Measurements from ENCODE around the gene PPP2R2C.

The PPP2R2C gene

DNA sequence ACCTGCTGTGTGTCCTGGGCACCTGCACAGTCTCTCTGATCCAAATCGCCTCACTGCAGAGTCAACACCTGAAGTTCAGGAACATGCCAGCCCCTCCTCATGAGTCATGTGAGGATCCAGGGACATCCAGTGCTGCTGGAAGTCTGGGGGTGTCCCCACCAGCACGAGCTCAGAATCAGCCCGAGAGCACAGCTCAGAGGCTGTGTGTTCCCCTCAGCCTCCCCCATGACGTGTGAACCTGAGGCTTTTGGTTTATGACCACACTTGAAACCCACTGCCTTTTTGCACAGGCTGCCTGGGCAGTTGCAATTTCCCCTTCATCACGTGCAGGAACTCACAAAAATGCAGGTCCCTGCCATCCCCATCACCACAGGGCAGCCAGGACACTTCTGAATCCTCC lies 47.1 kb downstream of the PPP2R2C start:
- no peaks in the 10 kb centered on the region for H3K36me3 ChIP-seq (ENCODE audit: insufficient read depth, low read length)
- TF ChIP-seq EZH2phosphoT487 (IDR thresholded peaks at IDR 0.05; ENCODE audit: borderline replicate concordance), result no peak
- TF ChIP-seq, protein P1, sequence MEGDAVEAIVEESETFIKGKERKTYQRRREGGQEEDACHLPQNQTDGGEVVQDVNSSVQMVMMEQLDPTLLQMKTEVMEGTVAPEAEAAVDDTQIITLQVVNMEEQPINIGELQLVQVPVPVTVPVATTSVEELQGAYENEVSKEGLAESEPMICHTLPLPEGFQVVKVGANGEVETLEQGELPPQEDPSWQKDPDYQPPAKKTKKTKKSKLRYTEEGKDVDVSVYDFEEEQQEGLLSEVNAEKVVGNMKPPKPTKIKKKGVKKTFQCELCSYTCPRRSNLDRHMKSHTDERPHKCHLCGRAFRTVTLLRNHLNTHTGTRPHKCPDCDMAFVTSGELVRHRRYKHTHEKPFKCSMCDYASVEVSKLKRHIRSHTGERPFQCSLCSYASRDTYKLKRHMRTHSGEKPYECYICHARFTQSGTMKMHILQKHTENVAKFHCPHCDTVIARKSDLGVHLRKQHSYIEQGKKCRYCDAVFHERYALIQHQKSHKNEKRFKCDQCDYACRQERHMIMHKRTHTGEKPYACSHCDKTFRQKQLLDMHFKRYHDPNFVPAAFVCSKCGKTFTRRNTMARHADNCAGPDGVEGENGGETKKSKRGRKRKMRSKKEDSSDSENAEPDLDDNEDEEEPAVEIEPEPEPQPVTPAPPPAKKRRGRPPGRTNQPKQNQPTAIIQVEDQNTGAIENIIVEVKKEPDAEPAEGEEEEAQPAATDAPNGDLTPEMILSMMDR (conservative IDR thresholded peaks at IDR 0.05; ENCODE audit: low read length), result no peak
- H3K4me3 ChIP-seq (ENCODE audit: low read length, poor library complexity, severe bottlenecking), result no peak overlapping the region
- H3K4me2 ChIP-seq (ENCODE audit: low read depth, low read length, poor library complexity, severe bottlenecking), result no peak overlapping the region
- no peak overlapping the region for H2AFZ ChIP-seq (ENCODE audit: low read length)
- H3F3A ChIP-seq (ENCODE audit: low read depth), result no peaks in the 10 kb centered on the region
- no peaks in the 10 kb centered on the region for H3K4me1 ChIP-seq (ENCODE audit: insufficient read depth, low read length, poor library complexity, severe bottlenecking)
- H3K27me3 ChIP-seq (ENCODE audit: insufficient read depth, low read length, poor library complexity, severe bottlenecking), result no peaks in the 10 kb centered on the region
- H3K79me2 ChIP-seq (ENCODE audit: insufficient read depth, low read length), result no peaks in the 10 kb centered on the region
- H3K9me2 ChIP-seq (replicated peaks; ENCODE audit: low read depth, low read length), result no peaks in the 10 kb centered on the region
- no peak overlapping the region for H3K9ac ChIP-seq (ENCODE audit: low read depth, low read length, poor library complexity, severe bottlenecking)
- no peaks in the 10 kb centered on the region for H3K9me3 ChIP-seq (ENCODE audit: insufficient read depth, low read depth, low read length)
- H4K20me1 ChIP-seq (ENCODE audit: insufficient read depth, low read length, poor library complexity, severe bottlenecking), result no peaks in the 10 kb centered on the region

DNA sequence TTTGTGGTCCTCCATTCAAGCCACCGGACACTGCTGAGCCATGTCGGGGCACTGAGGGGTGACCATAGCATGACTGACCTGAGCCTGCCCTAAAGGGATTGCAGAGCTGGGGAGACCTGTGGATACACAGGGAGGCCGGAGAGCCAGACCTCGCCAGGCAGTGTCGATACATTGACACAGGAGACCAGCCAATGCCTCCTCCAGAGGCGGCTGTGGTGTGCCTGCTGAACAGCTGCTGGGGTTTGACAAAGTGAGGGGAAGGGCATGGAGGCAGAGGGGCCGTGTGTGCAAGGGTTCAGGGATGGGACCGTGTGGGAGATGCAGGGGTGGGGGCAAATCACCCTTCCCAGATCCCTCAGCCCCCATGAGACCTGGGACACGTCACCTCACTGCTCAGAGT lies 48.0 kb downstream of the PPP2R2C start:
- H4K20me1 ChIP-seq (ENCODE audit: insufficient read depth, low read length, poor library complexity, severe bottlenecking), result no peaks in the 10 kb centered on the region
- no peaks in the 10 kb centered on the region for H3K36me3 ChIP-seq (ENCODE audit: insufficient read depth, low read length)
- no peaks in the 10 kb centered on the region for H3K79me2 ChIP-seq (ENCODE audit: insufficient read depth, low read length)
- H2AFZ ChIP-seq (ENCODE audit: low read length), result no peak overlapping the region
- H3K4me2 ChIP-seq (ENCODE audit: low read depth, low read length, poor library complexity, severe bottlenecking), result no peak overlapping the region
- no peaks in the 10 kb centered on the region for H3K9me2 ChIP-seq (replicated peaks; ENCODE audit: low read depth, low read length)
- no peaks in the 10 kb centered on the region for H3K9me3 ChIP-seq (ENCODE audit: insufficient read depth, low read depth, low read length)
- H3K4me1 ChIP-seq (ENCODE audit: insufficient read depth, low read length, poor library complexity, severe bottlenecking), result no peaks in the 10 kb centered on the region
- H3F3A ChIP-seq (ENCODE audit: low read depth), result no peaks in the 10 kb centered on the region
- no peaks in the 10 kb centered on the region for H3K27me3 ChIP-seq (ENCODE audit: insufficient read depth, low read length, poor library complexity, severe bottlenecking)
- no peak overlapping the region for H3K9ac ChIP-seq (ENCODE audit: low read depth, low read length, poor library complexity, severe bottlenecking)
- TF ChIP-seq, protein P1 (conservative IDR thresholded peaks at IDR 0.05; ENCODE audit: low read length), result no peak
- TF ChIP-seq EZH2phosphoT487 (IDR thresholded peaks at IDR 0.05; ENCODE audit: borderline replicate concordance), result no peak
- no peak overlapping the region for H3K4me3 ChIP-seq (ENCODE audit: low read length, poor library complexity, severe bottlenecking)

DNA sequence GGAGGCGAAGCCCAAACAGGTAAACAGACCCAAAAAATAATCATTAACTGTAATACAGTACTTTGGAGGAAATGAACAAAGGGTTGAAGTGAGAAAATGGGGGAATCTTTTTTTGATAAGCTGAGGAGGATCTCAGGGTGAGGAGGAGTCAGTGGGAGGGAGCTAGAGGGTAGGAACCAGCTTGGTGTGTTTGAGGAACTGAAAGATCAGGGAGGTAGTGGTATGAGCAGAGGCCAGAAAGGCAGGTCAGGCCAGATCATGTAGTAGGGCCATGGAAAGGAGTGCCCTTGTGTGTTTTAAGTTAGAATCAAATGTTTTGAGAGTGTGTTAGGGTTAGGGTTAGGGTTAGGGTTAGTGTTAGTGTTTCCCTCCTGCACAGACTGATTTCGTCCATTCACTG lies 48.8 kb downstream of the PPP2R2C start:
- Histone ChIP-seq H2AFZ (ENCODE audit: low read length) (no peak overlapping the region), H3K4me2 (ENCODE audit: low read depth, low read length, poor library complexity, severe bottlenecking) (no peak overlapping the region), H3K9me2 (replicated peaks; ENCODE audit: low read depth, low read length) (no peaks in the 10 kb centered on the region), H3K79me2 (ENCODE audit: insufficient read depth, low read length) (no peaks in the 10 kb centered on the region), H3K4me3 (ENCODE audit: low read length, poor library complexity, severe bottlenecking) (no peak overlapping the region), H4K20me1 (ENCODE audit: insufficient read depth, low read length, poor library complexity, severe bottlenecking) (no peaks in the 10 kb centered on the region), H3K27me3 (ENCODE audit: insufficient read depth, low read length, poor library complexity, severe bottlenecking) (no peaks in the 10 kb centered on the region), H3K4me1 (ENCODE audit: insufficient read depth, low read length, poor library complexity, severe bottlenecking) (no peaks in the 10 kb centered on the region), H3K36me3 (ENCODE audit: insufficient read depth, low read length) (no peaks in the 10 kb centered on the region), H3K9ac (ENCODE audit: low read depth, low read length, poor library complexity, severe bottlenecking) (no peak overlapping the region), H3F3A (ENCODE audit: low read depth) (no peaks in the 10 kb centered on the region), H3K9me3 (ENCODE audit: insufficient read depth, low read depth, low read length) (no peaks in the 10 kb centered on the region)
- TF ChIP-seq EZH2phosphoT487 (IDR thresholded peaks at IDR 0.05; ENCODE audit: borderline replicate concordance), result no peak
- TF ChIP-seq, protein P1 (conservative IDR thresholded peaks at IDR 0.05; ENCODE audit: low read length), result no peak
